Measurements from ENCODE around the gene MORN1. TPM values are rescaled to one million over a fixed set of nuclear protein-coding genes. Genes with fewer than 3 reads are reported as not detected.

Gene MORN1
- total RNA-seq, 2 experiments from 2014 or later: 5.3 to 6.5 TPM

GRCh38 chr1:2438641-2439040 is 47.3 kb upstream of the MORN1 start:
- H3K27ac Mint-ChIP-seq: no peak overlapping the region
- no peak overlapping the region for H3K4me3 Mint-ChIP-seq
- Histone ChIP-seq H3K9me3 (ENCODE audit: control insufficient read depth in 1 of 2, insufficient read depth in 1 of 2, low read length in 2 of 2) (peaks cover 0 to 14% of the 10 kb centered on the region in 2 experiments), H3K27me3 (ENCODE audit: control insufficient read depth in 1 of 2, insufficient read depth in 2 of 2, low read length in 2 of 2) (peaks cover 12 to 19% of the 10 kb centered on the region in 2 experiments), H3K27ac (ENCODE audit: low read depth in 1 of 2, low read length in 2 of 2) (no peak overlapping the region), H3K36me3 (ENCODE audit: insufficient read depth, low read length) (peaks cover 3% of the 10 kb centered on the region), H3K4me3 (ENCODE audit: low read length) (no peak overlapping the region), H3K4me1 (ENCODE audit: insufficient read depth, low read length) (peaks cover 8% of the 10 kb centered on the region)
- DNase-seq (no peak), ATAC-seq (ENCODE audit: poor library complexity) (no peak)
- intact Hi-C loops (cut with DNase I, micrococcal nuclease): no loop called here
- peaks cover 19% of the 10 kb centered on the region for H3K27me3 Mint-ChIP-seq
- H3K36me3 Mint-ChIP-seq (ENCODE audit: low read depth): peaks cover 5% of the 10 kb centered on the region
- peaks cover 4% of the 10 kb centered on the region for H3K4me1 Mint-ChIP-seq (ENCODE audit: low read depth)
- TF ChIP-seq, protein P1, sequence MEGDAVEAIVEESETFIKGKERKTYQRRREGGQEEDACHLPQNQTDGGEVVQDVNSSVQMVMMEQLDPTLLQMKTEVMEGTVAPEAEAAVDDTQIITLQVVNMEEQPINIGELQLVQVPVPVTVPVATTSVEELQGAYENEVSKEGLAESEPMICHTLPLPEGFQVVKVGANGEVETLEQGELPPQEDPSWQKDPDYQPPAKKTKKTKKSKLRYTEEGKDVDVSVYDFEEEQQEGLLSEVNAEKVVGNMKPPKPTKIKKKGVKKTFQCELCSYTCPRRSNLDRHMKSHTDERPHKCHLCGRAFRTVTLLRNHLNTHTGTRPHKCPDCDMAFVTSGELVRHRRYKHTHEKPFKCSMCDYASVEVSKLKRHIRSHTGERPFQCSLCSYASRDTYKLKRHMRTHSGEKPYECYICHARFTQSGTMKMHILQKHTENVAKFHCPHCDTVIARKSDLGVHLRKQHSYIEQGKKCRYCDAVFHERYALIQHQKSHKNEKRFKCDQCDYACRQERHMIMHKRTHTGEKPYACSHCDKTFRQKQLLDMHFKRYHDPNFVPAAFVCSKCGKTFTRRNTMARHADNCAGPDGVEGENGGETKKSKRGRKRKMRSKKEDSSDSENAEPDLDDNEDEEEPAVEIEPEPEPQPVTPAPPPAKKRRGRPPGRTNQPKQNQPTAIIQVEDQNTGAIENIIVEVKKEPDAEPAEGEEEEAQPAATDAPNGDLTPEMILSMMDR (IDR thresholded peaks at IDR 0.05): no peak
- no peaks in the 10 kb centered on the region for H3K9me3 Mint-ChIP-seq
- CTCF ChIA-PET: no interaction called here
- POLR2A ChIA-PET: no interaction called here

DNA sequence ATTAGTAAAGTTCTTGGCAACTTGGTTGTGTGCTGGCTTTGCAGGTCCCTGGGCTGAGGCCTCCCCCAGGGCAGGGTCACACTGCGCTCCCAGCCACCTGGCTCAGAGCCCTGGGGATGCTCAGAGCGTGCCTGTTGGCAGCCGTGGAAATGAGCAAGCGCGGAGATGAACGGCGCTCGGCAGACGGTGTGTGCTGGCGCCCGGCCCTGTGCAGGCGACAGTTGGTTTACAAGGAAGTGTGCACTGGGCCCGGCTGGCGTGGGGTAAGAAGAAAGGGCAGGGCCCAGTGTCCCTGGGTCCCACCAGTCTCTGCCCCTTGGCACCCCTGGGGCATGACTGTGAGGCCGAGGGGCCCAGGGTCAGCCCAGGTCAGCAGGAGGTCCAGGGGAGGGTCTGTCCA is 46.7 kb upstream of the MORN1 start:
- no peak overlapping the region for H3K27ac Mint-ChIP-seq

GRCh38 chr1:2437617-2438016 is 46.3 kb upstream of the MORN1 start:
- TF ChIP-seq, protein P1 (IDR thresholded peaks at IDR 0.05): no peak
- CTCF ChIA-PET: no interaction called here
- no peak overlapping the region for H3K4me3 ChIP-seq (ENCODE audit: low read length)
- Mint-ChIP-seq H3K9me3 (no peaks in the 10 kb centered on the region), H3K4me1 (ENCODE audit: low read depth) (peaks cover 4% of the 10 kb centered on the region), H3K27ac (no peak overlapping the region), H3K36me3 (ENCODE audit: low read depth) (peaks cover 5% of the 10 kb centered on the region), H3K27me3 (peaks cover 16% of the 10 kb centered on the region), H3K4me3 (no peak overlapping the region)
- intact Hi-C loops (cut with DNase I, micrococcal nuclease): no loop called here
- ATAC-seq (ENCODE audit: poor library complexity) (no peak), DNase-seq (no peak)
- POLR2A ChIA-PET: interaction anchor here (0.6 kb wide), 1 partner anchor 65 kb away, joined by 3 read pairs; no protein-coding TSS in a partner anchor
- H3K27me3 ChIP-seq (ENCODE audit: control insufficient read depth in 1 of 2, insufficient read depth in 2 of 2, low read length in 2 of 2): peaks cover 5 to 11% of the 10 kb centered on the region in 2 experiments
- H3K36me3 ChIP-seq (ENCODE audit: insufficient read depth, low read length): peaks cover 8% of the 10 kb centered on the region
- peaks cover 3% of the 10 kb centered on the region for H3K4me1 ChIP-seq (ENCODE audit: insufficient read depth, low read length)
- no peak overlapping the region for H3K27ac ChIP-seq (ENCODE audit: low read depth in 1 of 2, low read length in 2 of 2)
- peaks cover 0 to 14% of the 10 kb centered on the region in 2 experiments for H3K9me3 ChIP-seq (ENCODE audit: control insufficient read depth in 1 of 2, insufficient read depth in 1 of 2, low read length in 2 of 2)

More for the DNA sequence above, 46.7 kb upstream of the MORN1 start:
- H3K27me3 Mint-ChIP-seq: peaks cover 19% of the 10 kb centered on the region
- POLR2A ChIA-PET: interaction anchor here (0.6 kb wide), 1 partner anchor 65 kb away, joined by 3 read pairs; no protein-coding TSS in a partner anchor
- intact Hi-C loops (cut with DNase I, micrococcal nuclease): no loop called here
- no peak for ATAC-seq (ENCODE audit: poor library complexity)
- Histone ChIP-seq H3K27ac (ENCODE audit: low read depth in 1 of 2, low read length in 2 of 2) (no peak overlapping the region), H3K4me3 (ENCODE audit: low read length) (no peak overlapping the region), H3K4me1 (ENCODE audit: insufficient read depth, low read length) (peaks cover 5% of the 10 kb centered on the region), H3K9me3 (ENCODE audit: control insufficient read depth in 1 of 2, insufficient read depth in 1 of 2, low read length in 2 of 2) (peaks cover 0 to 14% of the 10 kb centered on the region in 2 experiments), H3K36me3 (ENCODE audit: insufficient read depth, low read length) (peaks cover 8% of the 10 kb centered on the region), H3K27me3 (ENCODE audit: control insufficient read depth in 1 of 2, insufficient read depth in 2 of 2, low read length in 2 of 2) (peaks cover 9 to 15% of the 10 kb centered on the region in 2 experiments)
- no peak overlapping the region for H3K4me3 Mint-ChIP-seq
- peaks cover 5% of the 10 kb centered on the region for H3K36me3 Mint-ChIP-seq (ENCODE audit: low read depth)
- TF ChIP-seq, protein P1 (IDR thresholded peaks at IDR 0.05): no peak
- H3K9me3 Mint-ChIP-seq: no peaks in the 10 kb centered on the region
- no peak for DNase-seq
- CTCF ChIA-PET: no interaction called here
- H3K4me1 Mint-ChIP-seq (ENCODE audit: low read depth): peaks cover 4% of the 10 kb centered on the region

All from CD4-positive, alpha-beta T cell (primary cell).